Activated gamma-delta T cell (primary cell): Measurements from ENCODE around the gene PTPN6.
A peak's percentile ranks its signal among the peaks of the same experiment; 100 is the strongest.

ENCODE experiments used
- DNase-seq: peaks from one replicate; lab custom pipeline; 2025; lab: John Stamatoyannopoulos, UW

Gene PTPN6

DNA sequence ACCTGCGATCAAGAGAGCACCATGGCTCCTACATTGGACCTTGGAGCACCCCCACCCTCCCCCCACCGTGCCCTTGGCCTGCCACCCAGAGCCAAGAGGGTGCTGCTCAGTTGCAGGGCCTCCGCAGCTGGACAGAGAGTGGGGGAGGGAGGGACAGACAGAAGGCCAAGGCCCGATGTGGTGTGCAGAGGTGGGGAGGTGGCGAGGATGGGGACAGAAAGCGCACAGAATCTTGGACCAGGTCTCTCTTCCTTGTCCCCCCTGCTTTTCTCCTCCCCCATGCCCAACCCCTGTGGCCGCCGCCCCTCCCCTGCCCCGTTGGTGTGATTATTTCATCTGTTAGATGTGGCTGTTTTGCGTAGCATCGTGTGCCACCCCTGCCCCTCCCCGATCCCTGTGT lies 9.4 kb upstream of the PTPN6 start:
- no peak for DNase-seq

DNA sequence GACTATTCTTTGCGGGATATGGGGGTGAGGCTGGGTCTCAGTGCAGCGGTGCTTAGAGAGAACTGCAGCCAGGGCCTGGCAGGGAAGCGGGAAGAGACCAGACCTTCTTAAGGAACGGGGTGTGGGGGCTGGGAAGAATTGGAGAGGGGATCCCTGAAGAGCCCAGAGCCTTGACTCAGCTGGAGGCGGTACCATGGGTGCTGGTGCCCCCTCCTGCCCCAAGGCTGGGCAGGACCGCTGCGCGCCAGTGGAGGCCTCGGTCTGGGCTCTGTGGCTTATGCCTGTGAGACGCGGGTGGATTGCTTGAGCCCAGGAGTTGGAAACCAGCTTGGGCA lies 8.9 kb upstream of the PTPN6 start:
- DNase-seq: no peak

DNA sequence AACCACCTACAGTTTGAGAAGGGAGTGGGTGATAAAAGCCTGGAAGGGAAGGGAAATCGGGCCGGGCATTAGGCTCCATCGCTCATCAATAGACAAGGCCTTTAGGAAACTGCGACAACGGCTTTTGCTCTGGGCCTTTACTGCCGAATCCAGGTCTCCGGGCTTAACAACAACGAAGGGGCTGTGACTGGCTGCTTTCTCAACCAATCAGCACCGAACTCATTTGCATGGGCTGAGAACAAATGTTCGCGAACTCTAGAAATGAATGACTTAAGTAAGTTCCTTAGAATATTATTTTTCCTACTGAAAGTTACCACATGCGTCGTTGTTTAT lies 7.8 kb upstream of the PTPN6 start:
- no peak for DNase-seq

GRCh38 chr12:6943722-6944380 lies 7.3 kb upstream of the PTPN6 start, which contains the start of the genes C12orf57 and RNU7-1:
C12orf57 (plus strand) TSS chr12:6944022; CDS start chr12:6944122, 100 bp downstream.
RNU7-1 (plus strand) TSS chr12:6943816.
- DNase-seq: peak; percentile 63

DNA sequence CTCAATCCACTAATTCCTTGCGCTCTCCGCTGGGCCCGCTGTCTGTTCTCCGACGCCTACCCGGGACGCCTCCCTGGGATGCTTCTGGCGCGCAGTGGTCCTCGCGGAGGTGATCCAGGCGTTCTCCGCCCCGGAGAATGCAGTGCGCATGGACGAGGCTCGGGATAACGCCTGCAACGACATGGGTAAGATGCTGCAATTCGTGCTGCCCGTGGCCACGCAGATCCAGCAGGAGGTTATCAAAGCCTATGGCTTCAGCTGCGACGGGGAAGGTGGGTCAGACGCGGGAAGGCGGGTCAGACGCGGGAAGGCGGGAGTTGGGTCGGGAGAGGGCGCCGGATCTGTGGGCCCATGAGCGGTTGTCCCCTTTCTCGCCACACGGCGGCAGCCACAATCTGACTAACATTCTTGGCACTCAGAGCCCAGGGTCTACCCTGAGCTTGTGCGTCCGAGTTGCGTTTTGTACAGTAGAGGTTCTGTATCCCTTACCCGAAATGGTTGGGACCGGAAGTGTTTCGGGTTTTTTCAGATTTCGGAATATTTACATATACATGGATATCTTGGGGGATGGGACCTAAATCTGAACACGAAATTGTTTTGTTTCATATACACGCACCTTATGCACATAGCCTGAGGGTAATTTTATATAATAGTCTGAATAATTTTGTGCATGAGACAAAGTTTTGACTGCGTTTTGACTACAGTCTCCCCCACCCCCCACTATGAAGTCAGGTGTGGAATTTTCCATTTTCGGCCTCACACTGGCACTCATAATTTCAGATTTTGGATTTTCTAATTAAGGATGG lies 6.6 kb upstream of the PTPN6 start:
- DNase-seq: peak; percentile 64

DNA sequence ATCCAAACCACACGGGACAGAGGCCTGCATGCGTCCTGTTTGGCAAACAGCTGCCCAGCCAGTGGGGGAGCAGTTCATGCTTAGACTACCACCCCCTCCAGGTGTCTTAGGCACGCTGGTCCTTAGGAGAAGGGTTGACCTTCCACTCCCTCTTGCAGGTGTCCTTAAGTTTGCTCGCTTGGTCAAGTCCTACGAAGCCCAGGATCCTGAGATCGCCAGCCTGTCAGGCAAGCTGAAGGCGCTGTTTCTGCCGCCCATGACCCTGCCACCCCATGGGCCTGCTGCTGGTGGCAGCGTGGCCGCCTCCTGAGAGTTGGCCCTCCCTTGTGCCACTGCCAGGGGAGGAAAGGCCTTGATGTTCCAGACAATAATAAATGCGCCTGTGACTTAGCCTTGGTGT lies 5.5 kb upstream of the PTPN6 start:
- no peak for DNase-seq

DNA sequence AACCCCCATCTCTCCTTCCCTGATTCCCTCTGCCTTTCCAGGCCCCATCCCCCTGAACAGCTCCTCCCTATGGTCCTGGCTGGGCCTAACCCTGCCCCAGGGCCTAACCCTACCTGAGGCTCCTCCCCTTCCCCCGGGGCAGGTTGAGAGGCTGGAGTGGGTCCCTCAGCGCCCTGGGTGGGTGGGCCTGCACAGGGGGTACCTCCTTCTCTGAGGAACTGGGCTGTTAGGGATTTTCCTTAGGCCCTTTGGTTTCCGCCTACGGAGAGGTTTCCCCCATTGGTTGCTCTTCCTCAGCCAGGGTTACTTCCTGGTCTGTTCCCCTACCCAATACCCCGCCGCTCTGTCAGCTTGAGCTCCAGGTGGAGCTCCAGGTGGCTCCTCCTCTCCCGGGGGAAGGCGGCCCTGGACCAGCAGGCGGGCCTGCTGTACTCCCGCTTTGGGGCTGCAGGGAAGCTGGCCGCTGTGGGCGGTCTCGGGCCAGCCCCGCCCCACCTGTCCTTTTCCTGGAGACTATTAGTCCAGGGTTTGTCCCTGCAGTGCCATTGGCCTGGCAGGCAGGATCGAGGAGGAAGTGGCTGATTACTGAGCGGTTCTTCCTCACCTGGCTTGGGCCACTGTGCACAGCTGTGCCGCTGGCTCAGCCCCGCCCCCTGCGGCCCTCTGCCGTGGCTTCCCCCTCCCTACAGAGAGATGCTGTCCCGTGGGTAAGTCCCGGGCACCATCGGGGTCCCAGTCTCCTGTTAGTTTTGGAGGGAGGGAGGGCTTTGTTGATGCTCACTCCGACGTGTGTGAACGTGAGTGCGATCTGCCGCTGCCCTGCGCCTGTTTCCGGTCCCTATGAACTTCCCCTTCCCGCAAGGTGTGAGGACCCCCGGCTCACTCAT lies 4.9 kb upstream of the PTPN6 start:
- DNase-seq: peak; percentile 50

GRCh38 chr12:6946920-6947374 lies 4.2 kb upstream of the PTPN6 start:
- no peak for DNase-seq

DNA sequence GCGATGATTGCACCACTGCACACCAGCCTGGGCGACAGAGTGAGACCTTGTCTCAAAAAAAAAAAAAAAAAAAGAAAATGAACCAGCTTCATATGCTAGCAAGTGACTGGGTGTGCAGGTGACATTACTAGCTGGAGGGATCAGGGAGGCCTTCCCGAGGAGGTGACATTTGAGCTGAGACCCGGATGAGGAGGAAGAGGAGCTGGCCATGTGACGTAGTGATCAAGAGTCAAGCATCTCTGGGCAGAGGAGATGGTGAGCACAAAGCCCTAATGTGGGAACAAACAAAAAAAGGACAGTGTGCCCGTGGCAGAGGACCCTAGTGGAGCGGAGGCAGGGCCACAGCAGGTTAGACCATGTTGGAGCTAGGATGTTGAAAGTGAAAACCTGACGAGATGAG lies 3.5 kb upstream of the PTPN6 start:
- DNase-seq: no peak

- DNase-seq: no peak
These were observed 2.1 kb upstream of the PTPN6 start for GRCh38 chr12:6948873-6949594.

DNA sequence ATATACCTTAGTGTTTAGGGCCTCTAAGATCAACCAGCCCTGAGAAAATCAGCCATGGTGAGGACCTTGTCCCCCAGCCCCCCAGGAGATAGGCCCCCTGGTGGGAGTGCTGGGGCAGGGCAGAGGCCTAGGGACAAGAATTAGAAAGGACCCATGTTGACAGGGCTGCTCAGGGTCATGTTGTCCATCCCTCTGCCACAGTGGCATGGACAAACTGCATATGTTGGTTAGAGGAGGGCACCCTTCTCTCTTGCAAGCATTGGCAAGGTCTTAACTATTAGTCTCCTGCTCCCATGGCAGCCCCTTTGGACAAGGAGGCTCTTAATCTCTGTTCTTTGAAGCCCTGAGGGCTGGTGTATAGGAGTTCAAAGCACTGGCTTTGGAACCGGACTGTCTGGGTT lies 755 bp upstream of the PTPN6 start:
- DNase-seq: no peak

- no peak for DNase-seq
These were observed 480 bp downstream of the PTPN6 start for GRCh38 chr12:6951551-6952120.

- DNase-seq: no peak
These were observed 1.1 kb downstream of the PTPN6 start for GRCh38 chr12:6952121-6952862.

GRCh38 chr12:6952863-6953441 lies 1.8 kb downstream of the PTPN6 start:
- no peak for DNase-seq

DNA sequence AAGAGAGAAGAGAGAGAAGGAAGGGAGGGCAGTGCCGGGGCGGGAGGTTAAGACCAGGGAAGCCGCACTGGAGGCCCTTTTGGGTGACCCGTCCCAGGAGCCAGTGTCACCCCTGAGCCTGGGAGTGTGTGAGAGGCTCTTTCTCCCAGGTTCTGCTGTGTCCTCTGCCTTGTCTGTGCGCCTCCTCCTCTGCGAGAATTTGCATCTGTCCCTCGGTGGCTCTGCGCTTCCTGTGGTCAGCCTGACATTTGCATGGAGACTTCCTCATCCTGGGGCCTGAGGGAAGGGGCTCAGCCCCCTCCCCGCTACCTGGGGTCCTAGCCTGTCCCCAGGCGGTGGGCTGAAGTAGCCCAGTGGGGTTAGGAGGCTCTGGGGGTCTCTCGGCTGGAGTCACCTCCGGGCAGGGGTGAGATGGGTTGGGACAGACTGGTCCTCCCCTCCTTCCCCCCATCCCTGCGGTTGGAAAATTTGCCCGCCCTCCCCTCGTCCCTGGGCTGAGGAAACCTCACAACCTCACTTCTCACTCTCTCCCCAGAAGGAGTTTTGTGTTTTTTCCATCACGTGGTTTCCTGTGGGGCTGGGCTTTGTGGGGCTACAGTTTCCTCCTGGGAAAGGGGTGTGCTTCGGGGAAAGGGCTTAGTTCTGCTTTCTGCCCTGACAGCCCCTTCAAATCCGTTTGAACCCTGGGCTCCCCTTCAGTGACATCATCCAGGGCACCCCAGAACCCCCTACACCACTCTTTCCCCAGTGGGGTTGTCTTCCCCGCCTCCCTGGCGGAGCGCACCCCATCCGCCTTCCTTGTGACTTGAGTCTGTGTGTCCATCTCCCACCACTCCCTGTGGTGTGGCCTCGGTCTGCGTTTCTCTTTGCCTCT lies 2.5 kb downstream of the PTPN6 start:
- peak; percentile 44 for DNase-seq

DNA sequence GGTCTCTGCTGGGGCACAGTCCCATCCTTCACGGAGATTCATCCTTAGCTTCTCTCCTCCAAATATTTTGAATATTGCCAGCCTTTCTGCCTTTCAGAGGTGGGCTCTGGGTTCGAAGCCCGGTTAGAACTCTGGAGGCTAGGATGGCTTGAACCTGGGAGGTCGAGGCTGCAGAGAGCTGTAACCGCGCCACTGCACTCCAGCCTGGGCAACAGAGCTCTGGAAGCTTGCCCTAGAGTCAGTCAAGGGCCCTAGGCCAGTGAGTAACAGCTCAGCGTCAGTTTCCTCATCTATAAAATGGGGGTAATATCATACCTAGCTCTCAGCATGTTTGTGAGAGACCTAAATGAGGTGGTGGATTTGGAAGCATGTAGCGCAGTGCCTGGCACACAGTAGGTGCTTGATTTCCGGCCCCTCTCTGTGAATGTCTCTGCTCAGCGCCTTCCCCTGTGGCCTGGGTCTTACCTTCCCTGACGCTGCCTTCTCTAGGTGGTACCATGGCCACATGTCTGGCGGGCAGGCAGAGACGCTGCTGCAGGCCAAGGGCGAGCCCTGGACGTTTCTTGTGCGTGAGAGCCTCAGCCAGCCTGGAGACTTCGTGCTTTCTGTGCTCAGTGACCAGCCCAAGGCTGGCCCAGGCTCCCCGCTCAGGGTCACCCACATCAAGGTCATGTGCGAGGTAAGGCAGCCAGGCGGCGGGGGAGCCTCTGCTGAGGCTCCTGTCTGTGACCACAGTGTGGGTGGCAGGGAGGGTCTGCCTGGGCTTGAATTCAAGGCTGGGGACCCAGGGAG lies 3.4 kb downstream of the PTPN6 start:
- no peak for DNase-seq

GRCh38 chr12:6955108-6956020 lies 4.2 kb downstream of the PTPN6 start:
- DNase-seq: no peak
